Esophagus muscularis mucosa (tissue), 4 donors: ENCODE results near the gene SBNO2.

Source experiments
- EP300 ChIP-seq: sonication (generic); formaldehyde crosslinking; IDR thresholded peaks from one replicate; pipeline ENCODE4 v1.6.1; 2017; ENCODE audit warnings: antibody characterized with exemption
- POLR2A ChIP-seq: fragments of 450-650 bp; IDR thresholded peaks from one replicate; pipeline ENCODE4 v1.6.1; 2017; ENCODE audit warnings: antibody characterized with exemption, moderate library complexity, mild to moderate bottlenecking, low read depth
- TF ChIP-seq, protein P1 (sequence below), 3 experiments: fragments of 200-600 bp in 2 of 3; fragments of 450-650 bp in 1 of 3; sonication (generic) in 2 of 3; IDR thresholded peaks; one replicate each; pipeline ENCODE4 v1.5.1; 2017 to 2019; ENCODE audit warnings: antibody characterized with exemption in 3 of 3, mild to moderate bottlenecking in 2 of 3, moderate library complexity in 1 of 3

- TF ChIP-seq, protein P1, sequence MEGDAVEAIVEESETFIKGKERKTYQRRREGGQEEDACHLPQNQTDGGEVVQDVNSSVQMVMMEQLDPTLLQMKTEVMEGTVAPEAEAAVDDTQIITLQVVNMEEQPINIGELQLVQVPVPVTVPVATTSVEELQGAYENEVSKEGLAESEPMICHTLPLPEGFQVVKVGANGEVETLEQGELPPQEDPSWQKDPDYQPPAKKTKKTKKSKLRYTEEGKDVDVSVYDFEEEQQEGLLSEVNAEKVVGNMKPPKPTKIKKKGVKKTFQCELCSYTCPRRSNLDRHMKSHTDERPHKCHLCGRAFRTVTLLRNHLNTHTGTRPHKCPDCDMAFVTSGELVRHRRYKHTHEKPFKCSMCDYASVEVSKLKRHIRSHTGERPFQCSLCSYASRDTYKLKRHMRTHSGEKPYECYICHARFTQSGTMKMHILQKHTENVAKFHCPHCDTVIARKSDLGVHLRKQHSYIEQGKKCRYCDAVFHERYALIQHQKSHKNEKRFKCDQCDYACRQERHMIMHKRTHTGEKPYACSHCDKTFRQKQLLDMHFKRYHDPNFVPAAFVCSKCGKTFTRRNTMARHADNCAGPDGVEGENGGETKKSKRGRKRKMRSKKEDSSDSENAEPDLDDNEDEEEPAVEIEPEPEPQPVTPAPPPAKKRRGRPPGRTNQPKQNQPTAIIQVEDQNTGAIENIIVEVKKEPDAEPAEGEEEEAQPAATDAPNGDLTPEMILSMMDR (IDR thresholded peaks at IDR 0.05): no peak
- TF ChIP-seq EP300 (no peak), POLR2A (no peak)
Measured at GRCh38 chr19:1155352-1156304, 18.4 kb downstream of the SBNO2 start.
